Hematopoietic multipotent progenitor cell (in vitro differentiated cells): ENCODE measurements around the gene ANKRD29. TPM values are rescaled to one million over a fixed set of nuclear protein-coding genes. Genes with fewer than 3 reads are reported as not detected.
A peak's percentile ranks its signal among the peaks of the same experiment; 100 is the strongest.
"Not testable (repeated sequence)": the region's sequence is repeated elsewhere in the genome, so short reads cannot be mapped to it uniquely, and the experiment has no call there.

ENCODE experiments used
- DNase-seq, 3 donors: peaks; one replicate each; pipeline ENCODE4 v3.0.0-alpha.2; 2011 to 2015; ENCODE audit warnings: low read depth in 2 of 3, low spot score in 2 of 3
- total RNA-seq: library from RNA; depleted of rRNA; stranded (reverse); fragments of >200 nt; gene quantifications from one replicate; pipeline ENCODE4 v1.2.3, GENCODE V29; 2012

ANKRD29 gene
- total RNA-seq, 1 donor, result under 0.01 TPM

DNA sequence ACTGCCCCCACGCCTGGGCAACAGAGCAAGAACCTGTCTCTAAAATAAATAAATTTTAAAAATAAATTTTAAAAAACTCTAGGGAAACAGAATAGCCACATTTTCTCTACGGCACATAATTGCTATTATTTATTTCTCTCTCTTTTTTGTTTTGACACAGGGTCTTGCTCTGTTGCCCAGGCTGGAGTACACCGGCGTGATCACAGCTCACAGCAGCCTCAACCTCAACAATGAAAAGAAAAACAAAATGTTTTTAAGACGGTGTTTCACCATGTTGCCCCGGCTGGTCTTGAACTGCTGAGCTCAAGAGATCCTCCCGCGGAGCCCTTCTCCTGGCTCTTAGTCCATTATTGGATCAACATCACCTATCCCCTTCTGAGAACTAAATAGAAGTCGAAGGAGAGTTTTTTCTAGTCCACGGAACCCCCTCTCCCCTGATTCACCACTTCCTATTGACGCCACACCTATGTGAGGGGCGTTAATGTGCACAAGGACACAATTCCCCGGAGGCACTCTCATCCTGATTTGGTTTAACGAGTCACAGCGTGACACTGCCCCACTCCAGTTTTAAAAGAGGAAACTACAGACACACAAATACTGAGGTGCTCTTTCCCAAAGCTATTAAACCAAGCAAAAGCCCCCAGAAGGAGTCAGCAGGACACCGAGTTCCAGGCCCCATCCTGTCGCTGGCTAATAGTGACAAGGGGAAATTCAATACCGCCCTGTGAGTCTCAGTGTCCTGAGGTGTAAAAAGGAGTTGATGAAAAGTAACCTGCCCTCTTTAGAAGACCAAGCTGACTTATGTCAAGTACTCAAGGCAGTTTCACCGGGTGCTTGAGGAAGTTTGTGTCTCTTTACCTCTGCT lies 77.5 kb downstream of the ANKRD29 start:
- DNase-seq, result peak in 2 of 3 donors; percentile 28 to 53

GRCh38 chr18:23584019-23584983 lies 78.4 kb downstream of the ANKRD29 start:
- no peak for DNase-seq

- DNase-seq, result no peak
These were observed 79.4 kb downstream of the ANKRD29 start for GRCh38 chr18:23583071-23583865.

GRCh38 chr18:23580677-23581367 lies 81.9 kb downstream of the ANKRD29 start:
- no peak for DNase-seq

GRCh38 chr18:23578891-23579653 lies 83.6 kb downstream of the ANKRD29 start:
- no peak for DNase-seq

DNA sequence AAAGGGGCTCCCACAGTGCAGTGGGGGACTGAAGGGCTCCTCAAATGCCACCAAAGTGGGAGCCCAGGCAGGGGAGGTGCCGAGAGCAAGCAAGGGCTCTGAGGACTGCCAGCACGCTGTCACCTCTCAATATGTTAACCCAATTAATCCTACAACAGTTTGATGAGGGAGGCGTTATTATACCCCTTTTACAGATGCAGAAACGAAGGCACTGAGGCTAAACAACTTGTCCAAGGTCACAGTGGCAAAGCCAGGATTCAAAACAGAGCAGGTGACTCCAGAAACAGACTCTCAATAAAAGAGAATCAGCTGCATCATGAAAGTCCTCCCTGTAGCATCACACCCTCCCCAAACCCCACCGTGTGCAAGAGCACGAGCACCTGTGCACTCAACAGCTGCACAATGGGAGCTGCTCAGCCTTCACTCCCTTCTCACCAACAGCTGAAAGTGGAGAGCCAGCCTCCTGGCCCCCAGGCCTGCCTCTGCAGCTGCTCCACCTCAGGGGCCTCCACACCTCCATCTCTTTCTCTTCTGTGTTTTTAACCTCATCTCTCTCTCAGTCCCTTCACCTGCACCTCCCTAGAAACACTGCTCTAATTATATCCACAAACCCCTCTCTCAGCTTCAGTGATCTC lies 84.5 kb downstream of the ANKRD29 start:
- DNase-seq, result no peak

DNA sequence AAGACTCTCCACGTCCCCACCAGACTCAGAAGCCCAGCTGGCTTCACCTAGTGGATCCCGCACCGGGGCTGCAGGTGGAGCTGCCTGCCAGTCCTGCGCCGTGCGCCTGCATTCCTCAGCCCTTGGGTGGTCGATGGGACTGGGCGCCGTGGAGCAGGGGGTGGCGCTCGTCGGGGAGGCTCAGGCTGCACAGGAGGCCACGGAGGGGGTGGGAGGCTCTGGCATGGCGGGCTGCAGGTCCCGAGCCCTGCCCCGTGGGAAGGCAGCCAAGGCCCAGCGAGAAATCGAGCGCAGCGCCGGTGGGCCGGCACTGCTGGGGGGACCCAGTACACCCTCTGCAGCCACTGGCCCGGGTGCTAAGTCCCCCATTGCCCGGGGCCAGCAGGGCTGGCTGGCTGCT lies 85.2 kb downstream of the ANKRD29 start:
- DNase-seq, result not testable (repeated sequence)

DNA sequence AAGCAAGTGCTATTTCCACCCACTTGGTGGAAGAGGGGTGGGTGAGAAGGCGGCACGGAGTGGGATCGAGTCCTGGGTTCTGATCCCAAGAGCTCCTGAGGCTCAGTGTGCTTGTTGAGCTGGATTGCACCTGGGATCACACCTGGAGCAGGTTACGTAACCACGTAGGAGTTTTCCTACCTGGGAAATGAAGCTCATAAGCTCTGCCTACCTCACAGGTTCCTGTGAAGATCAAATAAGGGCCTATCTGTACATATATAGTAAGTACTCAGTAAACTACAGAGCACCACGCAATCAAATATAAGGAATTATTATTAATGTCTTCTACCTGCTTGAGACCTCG lies 87.4 kb downstream of the ANKRD29 start:
- DNase-seq, result no peak

GRCh38 chr18:23574611-23575308 lies 88.0 kb downstream of the ANKRD29 start:
- peak in 1 of 3 donors; percentile 14 for DNase-seq

DNA sequence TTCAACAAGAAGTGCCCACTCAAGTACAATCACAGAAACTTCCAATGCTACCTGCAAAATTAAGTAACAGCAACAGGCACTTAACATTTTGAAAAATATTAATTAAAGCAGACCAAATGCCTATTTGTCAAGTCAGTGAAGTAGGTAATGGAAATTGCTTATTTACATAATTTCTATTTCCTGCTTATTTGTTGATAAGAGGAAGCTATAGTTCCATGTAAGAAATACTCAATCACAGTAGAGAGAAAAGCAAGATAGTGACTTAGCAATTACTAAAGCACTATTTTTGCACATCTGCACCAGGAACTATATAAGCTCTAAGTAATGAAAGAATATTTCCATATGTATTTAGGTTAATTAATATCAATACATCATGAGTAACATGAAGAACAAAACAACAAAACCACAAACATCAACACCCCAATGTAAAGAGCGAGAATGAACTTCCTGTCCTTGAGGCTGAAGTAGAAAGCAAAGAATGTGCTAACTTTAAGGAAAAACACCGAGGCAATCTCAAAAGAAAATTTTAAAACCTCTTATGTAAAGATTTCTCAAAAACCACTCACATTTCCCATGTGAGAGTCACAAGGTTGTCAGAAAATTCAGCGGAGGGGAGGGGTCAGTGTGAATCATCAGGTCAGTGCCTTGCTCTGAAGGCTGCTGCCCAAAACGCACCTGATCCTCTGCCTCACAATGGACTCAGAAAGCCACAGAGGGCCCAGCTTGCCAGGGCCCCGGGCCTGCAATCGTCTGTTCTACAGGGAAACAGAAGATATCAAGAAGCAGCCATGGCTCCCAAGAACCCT lies 88.9 kb downstream of the ANKRD29 start:
- DNase-seq, result no peak

GRCh38 chr18:23573020-23573419 lies 89.7 kb downstream of the ANKRD29 start:
- DNase-seq, result no peak

DNA sequence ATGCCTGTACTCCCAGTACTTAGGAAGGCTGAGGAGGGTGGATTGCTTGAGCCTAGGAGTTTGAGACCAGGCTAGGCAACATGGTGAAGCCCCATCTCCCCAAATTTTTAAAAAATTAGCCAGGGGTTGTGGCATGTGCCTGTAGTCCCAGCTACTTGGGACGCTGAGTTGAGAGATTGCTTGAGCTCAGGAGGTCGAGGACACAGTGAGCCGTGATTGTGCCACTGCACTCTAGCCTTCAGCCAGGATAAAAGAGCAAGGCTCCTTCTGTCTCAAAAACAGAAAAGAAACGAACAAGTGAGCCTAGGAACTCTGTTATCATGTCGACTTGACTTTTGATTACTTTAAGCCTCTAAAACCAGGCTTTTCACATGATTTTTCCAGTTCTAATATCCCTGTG lies 90.1 kb downstream of the ANKRD29 start:
- DNase-seq, result no peak

DNA sequence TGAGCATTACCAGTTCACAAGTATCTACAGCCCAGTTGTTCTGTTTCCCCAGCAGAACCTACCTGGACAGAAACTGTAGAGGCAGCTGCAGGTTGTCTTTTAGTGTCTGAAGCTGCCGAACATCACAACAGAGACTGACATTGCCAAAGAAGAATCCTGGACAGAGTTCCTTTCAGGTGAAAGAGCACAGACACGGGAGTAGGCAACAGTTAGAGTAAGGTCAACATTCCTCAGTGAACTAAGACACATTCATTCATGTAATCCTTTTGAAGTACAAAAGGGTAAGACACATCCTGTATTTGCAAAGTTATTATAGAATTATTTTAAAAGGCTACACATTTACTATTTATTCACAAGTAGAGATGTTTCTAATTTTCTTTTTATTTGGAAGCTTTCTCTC lies 90.7 kb downstream of the ANKRD29 start:
- no peak for DNase-seq

GRCh38 chr18:23570912-23571504 lies 91.7 kb downstream of the ANKRD29 start:
- no peak for DNase-seq

GRCh38 chr18:23569299-23570063 lies 93.2 kb downstream of the ANKRD29 start:
- no peak for DNase-seq
